DOHH2 (cell line): ENCODE measurements around the gene CHD6.

Experiments
- EZH2phosphoT487 ChIP-seq: fragments of 200-600 bp; sonication (generic); IDR thresholded peaks from 2 replicates; pipeline ENCODE4 v1.6.1; 2017; ENCODE audit warnings: borderline replicate concordance, mild to moderate bottlenecking, antibody characterized with exemption, low read length, moderate library complexity, mixed read lengths
- TF ChIP-seq, protein P1 (sequence below): fragments of 200-600 bp; sonication (generic); IDR thresholded peaks from one replicate; pipeline ENCODE4 v1.5.1; 2014; ENCODE audit warnings: antibody characterized with exemption, mild to moderate bottlenecking, low read depth, low read length; ENCODE audit not compliant: poor library complexity, severe bottlenecking

DNA sequence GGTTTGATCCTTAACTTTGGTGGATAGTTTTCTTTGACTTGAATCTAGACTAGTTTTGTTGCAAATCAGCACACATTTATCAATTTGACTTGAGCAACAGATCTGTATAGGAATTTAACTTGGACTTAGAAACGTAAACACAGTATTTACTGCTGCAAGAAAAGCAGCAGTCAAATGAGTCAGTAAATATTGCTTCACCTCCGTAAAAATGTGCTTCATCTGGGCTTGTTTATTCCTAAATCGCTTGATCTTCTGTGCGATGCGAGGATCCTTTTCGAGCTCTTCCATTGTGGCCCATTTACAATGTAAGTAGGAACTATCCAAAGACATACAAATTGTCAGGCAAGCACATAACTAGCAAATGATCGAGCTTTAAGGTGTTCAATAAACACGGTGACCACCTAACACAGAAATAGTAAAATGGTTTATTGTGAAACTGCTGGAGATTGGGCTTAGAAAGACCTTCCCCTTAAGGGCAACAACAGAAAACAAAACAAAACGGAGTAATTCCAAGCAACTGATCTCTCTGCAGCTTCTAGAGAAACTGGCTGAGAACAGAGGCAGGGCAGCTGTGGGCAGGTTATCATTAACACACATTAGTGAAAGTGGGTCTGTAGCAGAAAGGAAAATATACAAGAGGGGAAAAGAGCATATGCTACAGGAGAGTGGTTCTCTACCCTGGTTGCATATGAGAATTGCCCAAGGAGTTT, 120.8 kb downstream of the CHD6 start:
- TF ChIP-seq, protein P1, sequence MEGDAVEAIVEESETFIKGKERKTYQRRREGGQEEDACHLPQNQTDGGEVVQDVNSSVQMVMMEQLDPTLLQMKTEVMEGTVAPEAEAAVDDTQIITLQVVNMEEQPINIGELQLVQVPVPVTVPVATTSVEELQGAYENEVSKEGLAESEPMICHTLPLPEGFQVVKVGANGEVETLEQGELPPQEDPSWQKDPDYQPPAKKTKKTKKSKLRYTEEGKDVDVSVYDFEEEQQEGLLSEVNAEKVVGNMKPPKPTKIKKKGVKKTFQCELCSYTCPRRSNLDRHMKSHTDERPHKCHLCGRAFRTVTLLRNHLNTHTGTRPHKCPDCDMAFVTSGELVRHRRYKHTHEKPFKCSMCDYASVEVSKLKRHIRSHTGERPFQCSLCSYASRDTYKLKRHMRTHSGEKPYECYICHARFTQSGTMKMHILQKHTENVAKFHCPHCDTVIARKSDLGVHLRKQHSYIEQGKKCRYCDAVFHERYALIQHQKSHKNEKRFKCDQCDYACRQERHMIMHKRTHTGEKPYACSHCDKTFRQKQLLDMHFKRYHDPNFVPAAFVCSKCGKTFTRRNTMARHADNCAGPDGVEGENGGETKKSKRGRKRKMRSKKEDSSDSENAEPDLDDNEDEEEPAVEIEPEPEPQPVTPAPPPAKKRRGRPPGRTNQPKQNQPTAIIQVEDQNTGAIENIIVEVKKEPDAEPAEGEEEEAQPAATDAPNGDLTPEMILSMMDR = no peak
- TF ChIP-seq EZH2phosphoT487 = no peak
